Spleen (tissue), 7 donors: ENCODE results near the gene KIF19.

Experiments
- POLR2A ChIP-seq, 3 donors: fragments of 450-650 bp; IDR thresholded peaks; one replicate each; pipeline ENCODE4 v1.5.1; 2017; ENCODE audit warnings: antibody characterized with exemption in 3 of 3, mild to moderate bottlenecking in 1 of 3
- TF ChIP-seq, protein P1 (sequence below), 11 experiments: fragments of 200-600 bp in 7 of 11; fragments of 450-650 bp in 4 of 11; sonication (generic) in 4 of 11; IDR thresholded peaks in 8 of 11; conservative IDR thresholded peaks in 3 of 11; 1 replicate in 7 of 11; 2 replicates in 4 of 11; pipeline versions ENCODE4 v1.4.0 to v1.8.0; 2016 to 2021; ENCODE audit warnings: antibody characterized with exemption in 11 of 11, inconsistent platforms in 4 of 11, mild to moderate bottlenecking in 1 of 11
- donor health status: DM: no; HTN: no; CAD: no; lungs with moderate emphysema.
- donor health status: DM: no; HTN: no; CAD: no.
- donor health status: DM: no; HTN: no; CAD: no.

DNA sequence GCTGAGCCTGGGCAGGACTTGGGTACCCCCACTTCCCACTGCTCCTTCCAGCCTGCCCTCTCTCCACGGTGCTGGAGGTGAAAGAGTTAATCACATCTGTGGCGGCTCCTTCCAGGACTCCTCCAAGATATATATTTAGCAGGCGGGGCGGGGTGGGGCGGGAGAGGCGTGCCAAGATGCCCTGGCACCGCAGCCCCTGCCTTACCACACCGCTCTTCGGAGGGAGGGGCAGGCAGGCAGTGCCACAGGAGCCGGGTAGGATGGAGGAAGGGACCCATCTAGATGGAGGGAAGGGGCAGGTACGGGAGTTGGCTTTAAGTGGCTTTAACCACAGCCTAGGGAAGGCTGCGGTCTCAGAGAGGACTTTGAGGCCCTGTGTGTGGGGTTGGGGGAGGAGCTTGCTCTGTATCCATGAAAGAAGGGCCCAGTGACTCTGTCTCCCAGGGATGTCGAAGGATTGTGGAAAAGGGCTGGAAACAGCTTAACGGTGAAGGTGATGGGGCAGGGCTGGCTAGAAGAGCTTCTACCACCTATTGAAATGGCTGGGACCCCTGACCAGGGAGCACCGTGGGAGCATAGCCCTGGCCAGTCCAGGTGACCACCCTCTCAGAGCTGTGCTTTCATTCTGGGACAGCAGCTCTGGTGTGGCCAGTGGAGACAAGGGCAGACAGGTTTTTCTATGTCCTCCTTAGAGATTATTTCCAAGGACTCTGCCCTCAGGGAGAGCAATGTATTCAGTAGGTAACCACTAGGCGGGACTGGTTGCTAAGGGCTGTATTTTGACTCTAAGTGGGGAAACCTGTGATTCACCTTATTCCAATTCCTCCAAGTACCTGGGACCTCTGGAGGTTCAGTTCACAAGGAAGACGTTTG is 54.3 kb downstream of the KIF19 start:
- TF ChIP-seq, protein P1, sequence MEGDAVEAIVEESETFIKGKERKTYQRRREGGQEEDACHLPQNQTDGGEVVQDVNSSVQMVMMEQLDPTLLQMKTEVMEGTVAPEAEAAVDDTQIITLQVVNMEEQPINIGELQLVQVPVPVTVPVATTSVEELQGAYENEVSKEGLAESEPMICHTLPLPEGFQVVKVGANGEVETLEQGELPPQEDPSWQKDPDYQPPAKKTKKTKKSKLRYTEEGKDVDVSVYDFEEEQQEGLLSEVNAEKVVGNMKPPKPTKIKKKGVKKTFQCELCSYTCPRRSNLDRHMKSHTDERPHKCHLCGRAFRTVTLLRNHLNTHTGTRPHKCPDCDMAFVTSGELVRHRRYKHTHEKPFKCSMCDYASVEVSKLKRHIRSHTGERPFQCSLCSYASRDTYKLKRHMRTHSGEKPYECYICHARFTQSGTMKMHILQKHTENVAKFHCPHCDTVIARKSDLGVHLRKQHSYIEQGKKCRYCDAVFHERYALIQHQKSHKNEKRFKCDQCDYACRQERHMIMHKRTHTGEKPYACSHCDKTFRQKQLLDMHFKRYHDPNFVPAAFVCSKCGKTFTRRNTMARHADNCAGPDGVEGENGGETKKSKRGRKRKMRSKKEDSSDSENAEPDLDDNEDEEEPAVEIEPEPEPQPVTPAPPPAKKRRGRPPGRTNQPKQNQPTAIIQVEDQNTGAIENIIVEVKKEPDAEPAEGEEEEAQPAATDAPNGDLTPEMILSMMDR (IDR thresholded peaks at IDR 0.05 in 8 of 11, conservative IDR thresholded peaks at IDR 0.05 in 3 of 11), result no peak
- no peak for TF ChIP-seq POLR2A (IDR thresholded peaks at IDR 0.05)
